PC-9 (cell line): ENCODE results near the gene RAB39A. TPM values are rescaled to one million over a fixed set of nuclear protein-coding genes. Genes with fewer than 3 reads are reported as not detected.

Source experiments
- BruUV-seq: library from RNA; stranded (reverse); fragments of 400-500 nt; replicated peaks from 2 replicates; lab custom pipeline; 2021; lab: Mats Ljungman, UMichigan
- CTCF ChIA-PET: fragments of 300-600 bp; sonication (Branson Sonifier 250); formaldehyde crosslinking; loops from one replicate; lab custom pipeline; 2022; ENCODE audit warnings: antibody characterized with exemption; lab: Charles Lee
- POLR2A ChIA-PET: fragments of 300-600 bp; sonication (Branson Sonifier 250); formaldehyde crosslinking; loops from one replicate; lab custom pipeline; 2022; ENCODE audit warnings: antibody characterized with exemption; ENCODE audit not compliant: unreplicated experiment; lab: Charles Lee
- DNase-seq, 2 experiments: peaks; one replicate each; pipeline versions ENCODE4 v3.0.0 to v3.0.0-alpha.2; 2015 to 2022; ENCODE audit warnings: mixed read lengths in 1 of 2
- H2AFZ ChIP-seq: fragments of 200-600 bp; sonication (generic); 2 replicates; pipeline ENCODE4 v1.8.1; 2017; ENCODE audit warnings: antibody characterized with exemption
- H3F3A ChIP-seq: fragments of 200-600 bp; sonication (generic); 2 replicates; pipeline ENCODE4 v1.8.1; 2017; ENCODE audit warnings: antibody characterized with exemption, mild to moderate bottlenecking, low read depth; ENCODE audit not compliant: insufficient read depth
- H3K27ac ChIP-seq: fragments of 200-600 bp; sonication (generic); 2 replicates; pipeline ENCODE4 v1.6.1; 2016; ENCODE audit warnings: mixed run types
- H3K27me3 ChIP-seq: fragments of 200-600 bp; sonication (generic); 2 replicates; pipeline ENCODE4 v1.6.1; 2016; ENCODE audit warnings: low read depth, mixed run types; ENCODE audit not compliant: insufficient read depth
- H3K36me3 ChIP-seq: fragments of 200-600 bp; sonication (generic); 2 replicates; pipeline ENCODE4 v1.6.1; 2016; ENCODE audit warnings: low read depth, mixed run types
- H3K4me1 ChIP-seq: fragments of 200-600 bp; sonication (generic); replicated peaks from 2 replicates; pipeline ENCODE4 v1.6.1; 2016; ENCODE audit warnings: mixed run types; ENCODE audit not compliant: insufficient read depth
- H3K4me2 ChIP-seq: fragments of 200-600 bp; sonication (generic); 2 replicates; pipeline ENCODE4 v1.6.1; 2017; ENCODE audit warnings: mixed run types
- H3K4me3 ChIP-seq: fragments of 200-600 bp; sonication (generic); 2 replicates; pipeline ENCODE4 v1.6.1; 2016; ENCODE audit warnings: mixed run types
- H3K79me2 ChIP-seq: fragments of 200-600 bp; sonication (generic); 2 replicates; pipeline ENCODE4 v1.6.1; 2017; ENCODE audit warnings: low read depth, mixed run types
- H3K9me2 ChIP-seq: fragments of 200-600 bp; sonication (generic); 2 replicates; pipeline ENCODE4 v1.8.1; 2017; ENCODE audit warnings: mild to moderate bottlenecking; ENCODE audit not compliant: insufficient read depth
- H3K9me3 ChIP-seq: fragments of 200-600 bp; sonication (generic); 2 replicates; pipeline ENCODE4 v1.8.1; 2016; ENCODE audit warnings: low read depth; ENCODE audit not compliant: insufficient read depth
- H4K20me1 ChIP-seq: fragments of 200-600 bp; sonication (generic); 2 replicates; pipeline ENCODE4 v1.8.1; 2017; ENCODE audit not compliant: insufficient read depth
- CTCF ChIP-seq: fragments of 200-600 bp; sonication (generic); conservative IDR thresholded peaks from 2 replicates; pipeline ENCODE4 v1.6.1; 2017; ENCODE audit warnings: mixed run types, antibody characterized with exemption, mild to moderate bottlenecking, moderate library complexity
- EZH2 ChIP-seq: fragments of 200-600 bp; sonication (generic); IDR thresholded peaks from 2 replicates; pipeline ENCODE4 v1.8.0; 2017; ENCODE audit warnings: antibody characterized with exemption, low read depth
- intact Hi-C: fragments of 100-400 bp; cut with micrococcal nuclease; formaldehyde crosslinking; loops from one replicate; pipeline ENCODE4 v1.10.0; 2022; ENCODE audit not compliant: unreplicated experiment
- total RNA-seq: library from RNA; stranded (reverse); gene quantifications from 2 replicates; pipeline ENCODE4 v1.2.3, GENCODE V29; 2021

Gene RAB39A
- total RNA-seq, 1 experiment from 2014 or later, result not detected

- Histone ChIP-seq H3K4me3 (no peak overlapping the region), H3K36me3 (no peaks in the 10 kb centered on the region), H3K27ac (no peak overlapping the region), H3K27me3 (no peaks in the 10 kb centered on the region), H4K20me1 (no peaks in the 10 kb centered on the region), H3F3A (no peaks in the 10 kb centered on the region), H2AFZ (no peak overlapping the region), H3K9me2 (no peaks in the 10 kb centered on the region), H3K4me1 (no peaks in the 10 kb centered on the region), H3K9me3 (no peaks in the 10 kb centered on the region; the same call in 1 of the 2 replicates), H3K4me2 (no peak overlapping the region), H3K79me2 (no peaks in the 10 kb centered on the region)
- no peak for TF ChIP-seq CTCF
- no peak for TF ChIP-seq EZH2
- no TSS peak for BruUV-seq
- DNase-seq, result no peak
- intact Hi-C loops, result no loop called here
- ChIA-PET POLR2A (no interaction called here), CTCF (no interaction called here)
Observed at GRCh38 chr11:107961480-107961879, 33.2 kb downstream of the RAB39A start.

GRCh38 chr11:107962181-107962580, 33.9 kb downstream of the RAB39A start:
- ChIA-PET CTCF (no interaction called here), POLR2A (no interaction called here)
- H3K4me2 ChIP-seq, result no peak overlapping the region
- no peaks in the 10 kb centered on the region for H3K27me3 ChIP-seq
- BruUV-seq, result no TSS peak
- DNase-seq, result no peak
- no peaks in the 10 kb centered on the region for H3F3A ChIP-seq
- no peaks in the 10 kb centered on the region for H3K9me3 ChIP-seq
- intact Hi-C loops, result no loop called here
- TF ChIP-seq CTCF (no peak), EZH2 (no peak)
- no peaks in the 10 kb centered on the region for H3K9me2 ChIP-seq
- H3K79me2 ChIP-seq, result no peaks in the 10 kb centered on the region
- no peaks in the 10 kb centered on the region for H3K36me3 ChIP-seq
- H3K4me3 ChIP-seq, result no peak overlapping the region
- no peaks in the 10 kb centered on the region for H3K4me1 ChIP-seq
- no peak overlapping the region for H3K27ac ChIP-seq
- no peak overlapping the region for H2AFZ ChIP-seq
- no peaks in the 10 kb centered on the region for H4K20me1 ChIP-seq

GRCh38 chr11:107963091-107963490, 34.8 kb downstream of the RAB39A start:
- DNase-seq, result no peak
- H3K79me2 ChIP-seq, result no peaks in the 10 kb centered on the region
- intact Hi-C loops, result no loop called here
- no peaks in the 10 kb centered on the region for H3F3A ChIP-seq
- no peak for TF ChIP-seq EZH2
- TF ChIP-seq CTCF, result no peak
- no peak overlapping the region for H3K27ac ChIP-seq
- no TSS peak for BruUV-seq
- no peaks in the 10 kb centered on the region for H3K36me3 ChIP-seq
- no peaks in the 10 kb centered on the region for H3K27me3 ChIP-seq
- ChIA-PET POLR2A (no interaction called here), CTCF (no interaction called here)
- H3K4me2 ChIP-seq, result no peak overlapping the region
- no peaks in the 10 kb centered on the region for H3K9me3 ChIP-seq
- H3K9me2 ChIP-seq, result no peaks in the 10 kb centered on the region
- no peak overlapping the region for H2AFZ ChIP-seq
- H3K4me1 ChIP-seq, result no peaks in the 10 kb centered on the region
- H3K4me3 ChIP-seq, result no peak overlapping the region
- H4K20me1 ChIP-seq, result no peaks in the 10 kb centered on the region
